SU-DHL-6 (cell line): Measurements from ENCODE around the gene FAM240A.

Source experiments
- H2AFZ ChIP-seq: fragments of 200-600 bp; sonication (generic); 2 replicates; pipeline ENCODE4 v1.6.1; 2014; ENCODE audit warnings: low read depth, mild to moderate bottlenecking, moderate library complexity, mixed read lengths, antibody characterized with exemption, low read length; ENCODE audit not compliant: severe bottlenecking
- H3F3A ChIP-seq: fragments of 200-600 bp; shearing (Covaris generic); 2 replicates; pipeline ENCODE4 v1.6.0; 2016; ENCODE audit warnings: antibody characterized with exemption, mild to moderate bottlenecking; ENCODE audit not compliant: insufficient read depth
- H3K27ac ChIP-seq: fragments of 200-600 bp; sonication (generic); 2 replicates; pipeline ENCODE4 v1.5.1; 2016; ENCODE audit warnings: low read depth, mild to moderate bottlenecking, low read length, moderate library complexity, mixed read lengths
- H3K27me3 ChIP-seq: fragments of 200-600 bp; sonication (generic), shearing (Covaris generic); 2 replicates; pipeline ENCODE4 v1.6.0; 2014; ENCODE audit warnings: mild to moderate bottlenecking, low read length
- H3K36me3 ChIP-seq: fragments of 200-600 bp; sonication (generic); 2 replicates; pipeline ENCODE4 v1.6.1; 2014; ENCODE audit warnings: mild to moderate bottlenecking, low read length, mixed read lengths
- H3K4me2 ChIP-seq: fragments of 300-600, 200-600 bp; shearing (Covaris generic), sonication (generic); 2 replicates; pipeline ENCODE4 v1.6.0; 2014; ENCODE audit warnings: low read length, low read depth, mild to moderate bottlenecking; ENCODE audit not compliant: poor library complexity, severe bottlenecking
- H3K4me3 ChIP-seq: fragments of 200-600 bp; sonication (generic); 2 replicates; pipeline ENCODE4 v1.5.1; 2014; ENCODE audit warnings: antibody characterized with exemption, low read length, mild to moderate bottlenecking, mixed read lengths; ENCODE audit not compliant: insufficient read depth, poor library complexity, severe bottlenecking
- H3K79me2 ChIP-seq: fragments of 200-600 bp; sonication (generic); 2 replicates; pipeline ENCODE4 v1.6.1; 2014; ENCODE audit warnings: mild to moderate bottlenecking, low read length, moderate library complexity; ENCODE audit not compliant: insufficient read depth
- H3K9ac ChIP-seq: fragments of 200-600 bp; sonication (generic); 2 replicates; pipeline ENCODE4 v1.7.0; 2014; ENCODE audit warnings: mild to moderate bottlenecking, low read length
- H3K9me2 ChIP-seq: fragments of 200-600 bp; sonication (generic); replicated peaks from 2 replicates; pipeline ENCODE4 v1.6.1; 2014; ENCODE audit warnings: low read length; ENCODE audit not compliant: insufficient read depth
- H3K9me3 ChIP-seq: fragments of 200-600 bp; sonication (generic); 2 replicates; pipeline ENCODE4 v1.6.1; 2014; ENCODE audit warnings: low read length, mixed read lengths; ENCODE audit not compliant: insufficient read depth
- H4K20me1 ChIP-seq: fragments of 200-600 bp; sonication (generic); 2 replicates; pipeline ENCODE4 v1.6.1; 2014; ENCODE audit warnings: low read depth, mild to moderate bottlenecking, antibody characterized with exemption, low read length, moderate library complexity, mixed read lengths
- EZH2phosphoT487 ChIP-seq: fragments of 200-600 bp; sonication (generic), shearing (Covaris generic); conservative IDR thresholded peaks from 2 replicates; pipeline ENCODE4 v1.6.1; 2018; ENCODE audit warnings: mild to moderate bottlenecking, antibody characterized with exemption, low read length, moderate library complexity, mixed read lengths
- TF ChIP-seq, protein P1 (sequence below): fragments of 200-600 bp; sonication (generic); IDR thresholded peaks from one replicate; pipeline ENCODE4 v1.5.1; 2017; ENCODE audit warnings: antibody characterized with exemption, mild to moderate bottlenecking, low read length, moderate library complexity; ENCODE audit not compliant: insufficient read depth, poor library complexity, severe bottlenecking

Gene FAM240A

DNA sequence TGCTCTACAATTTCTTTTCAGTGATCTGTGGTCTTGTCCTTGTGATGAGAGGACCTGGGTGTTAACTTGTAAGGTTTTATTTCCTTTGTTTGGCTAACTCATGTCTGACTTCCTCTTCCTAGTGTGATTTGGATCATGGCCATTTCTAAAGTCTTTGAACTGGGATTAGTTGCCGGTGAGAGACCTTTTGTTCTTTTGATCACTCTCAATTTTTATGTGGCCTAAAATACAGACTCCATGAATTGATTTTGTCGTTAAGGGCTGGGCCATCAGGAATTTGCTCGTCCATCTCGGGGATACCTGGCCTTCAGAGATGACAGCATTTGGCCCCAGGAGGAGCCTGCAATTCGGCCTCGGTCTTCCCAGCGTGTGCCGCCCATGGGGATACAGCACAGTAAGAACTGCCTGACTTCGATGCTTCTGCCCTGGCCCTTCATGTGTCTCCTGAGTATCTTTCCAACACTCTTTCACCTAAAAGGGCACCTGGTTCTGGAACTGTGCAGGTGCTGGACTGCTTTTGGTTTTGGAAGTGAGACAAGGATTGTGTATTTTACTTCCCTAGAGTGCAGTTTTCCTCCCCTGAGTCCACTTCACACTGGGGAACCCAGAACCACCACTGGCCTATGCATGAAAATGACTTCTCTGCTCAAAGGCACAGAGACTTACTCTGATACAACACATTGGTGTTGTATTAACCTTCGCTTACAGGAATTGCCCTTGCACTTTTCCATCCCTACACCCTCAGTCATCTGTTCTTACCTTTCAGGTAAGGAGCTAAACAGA, 33.2 kb upstream of the FAM240A start:
- TF ChIP-seq, protein P1, sequence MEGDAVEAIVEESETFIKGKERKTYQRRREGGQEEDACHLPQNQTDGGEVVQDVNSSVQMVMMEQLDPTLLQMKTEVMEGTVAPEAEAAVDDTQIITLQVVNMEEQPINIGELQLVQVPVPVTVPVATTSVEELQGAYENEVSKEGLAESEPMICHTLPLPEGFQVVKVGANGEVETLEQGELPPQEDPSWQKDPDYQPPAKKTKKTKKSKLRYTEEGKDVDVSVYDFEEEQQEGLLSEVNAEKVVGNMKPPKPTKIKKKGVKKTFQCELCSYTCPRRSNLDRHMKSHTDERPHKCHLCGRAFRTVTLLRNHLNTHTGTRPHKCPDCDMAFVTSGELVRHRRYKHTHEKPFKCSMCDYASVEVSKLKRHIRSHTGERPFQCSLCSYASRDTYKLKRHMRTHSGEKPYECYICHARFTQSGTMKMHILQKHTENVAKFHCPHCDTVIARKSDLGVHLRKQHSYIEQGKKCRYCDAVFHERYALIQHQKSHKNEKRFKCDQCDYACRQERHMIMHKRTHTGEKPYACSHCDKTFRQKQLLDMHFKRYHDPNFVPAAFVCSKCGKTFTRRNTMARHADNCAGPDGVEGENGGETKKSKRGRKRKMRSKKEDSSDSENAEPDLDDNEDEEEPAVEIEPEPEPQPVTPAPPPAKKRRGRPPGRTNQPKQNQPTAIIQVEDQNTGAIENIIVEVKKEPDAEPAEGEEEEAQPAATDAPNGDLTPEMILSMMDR = no peak
- TF ChIP-seq EZH2phosphoT487 = no peak
- Histone ChIP-seq H3K27ac (no peak overlapping the region), H3K9me2 (no peaks in the 10 kb centered on the region), H3K27me3 (no peaks in the 10 kb centered on the region), H3K9ac (no peak overlapping the region), H3K36me3 (no peaks in the 10 kb centered on the region), H3K79me2 (no peaks in the 10 kb centered on the region), H3K4me3 (no peak overlapping the region), H3K9me3 (no peaks in the 10 kb centered on the region), H3F3A (no peaks in the 10 kb centered on the region), H2AFZ (no peak overlapping the region), H4K20me1 (no peaks in the 10 kb centered on the region), H3K4me2 (no peak overlapping the region)

DNA sequence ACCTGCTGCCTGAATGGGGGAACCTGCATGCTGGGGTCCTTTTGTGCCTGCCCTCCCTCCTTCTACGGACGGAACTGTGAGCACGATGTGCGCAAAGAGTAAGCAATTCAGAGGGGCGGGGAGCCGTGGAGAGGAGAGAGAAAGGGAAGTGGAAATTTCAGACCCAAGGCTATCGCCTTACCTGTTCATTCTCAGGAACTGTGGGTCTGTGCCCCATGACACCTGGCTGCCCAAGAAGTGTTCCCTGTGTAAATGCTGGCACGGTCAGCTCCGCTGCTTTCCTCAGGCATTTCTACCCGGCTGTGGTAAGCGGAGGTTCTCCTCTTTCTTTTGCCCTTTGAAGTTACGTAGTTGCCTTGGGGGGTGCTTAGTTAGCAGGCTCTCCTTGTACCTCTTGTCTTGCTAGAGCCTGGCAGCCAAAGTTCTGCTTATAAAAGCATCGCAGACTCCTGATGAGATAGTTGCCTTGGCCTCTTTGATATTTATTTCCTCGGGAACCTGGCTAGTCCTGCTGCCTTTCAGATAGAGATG, 32.5 kb upstream of the FAM240A start:
- Histone ChIP-seq H3K4me3 (no peak overlapping the region), H3K27me3 (no peaks in the 10 kb centered on the region), H2AFZ (no peak overlapping the region), H3K9me2 (no peaks in the 10 kb centered on the region), H3K4me2 (no peak overlapping the region), H3K27ac (no peak overlapping the region), H3K36me3 (no peaks in the 10 kb centered on the region), H4K20me1 (no peaks in the 10 kb centered on the region), H3K9ac (no peak overlapping the region), H3K79me2 (no peaks in the 10 kb centered on the region), H3F3A (no peaks in the 10 kb centered on the region), H3K9me3 (no peaks in the 10 kb centered on the region)
- TF ChIP-seq, protein P1 = no peak
- TF ChIP-seq EZH2phosphoT487 = no peak

DNA sequence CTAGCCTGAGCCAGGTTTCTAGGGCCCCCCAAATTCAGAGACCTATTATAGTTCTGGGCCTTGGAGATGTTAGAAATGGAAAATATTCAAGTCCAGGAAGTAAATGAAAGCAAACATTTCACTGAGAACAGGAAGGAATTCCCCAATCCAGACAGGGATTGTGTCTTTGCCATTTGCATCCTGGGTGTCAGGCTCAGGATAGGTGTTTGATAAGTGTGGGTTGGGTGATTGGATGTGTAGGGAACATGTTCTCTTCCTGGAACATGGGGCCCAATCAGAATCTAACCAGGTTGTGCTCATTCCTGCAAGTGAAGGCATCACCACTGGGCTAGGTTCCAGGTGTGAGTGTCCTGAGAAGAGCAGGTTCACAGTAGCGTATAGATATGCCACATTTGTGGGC, 31.6 kb upstream of the FAM240A start:
- Histone ChIP-seq H2AFZ (no peak overlapping the region), H3K27me3 (no peaks in the 10 kb centered on the region), H3K36me3 (no peaks in the 10 kb centered on the region)

More for the DNA sequence above, 31.6 kb upstream of the FAM240A start:
- no peaks in the 10 kb centered on the region for H3K79me2 ChIP-seq
- H3K9me2 ChIP-seq = no peaks in the 10 kb centered on the region
- no peaks in the 10 kb centered on the region for H3K9me3 ChIP-seq
- H3K27ac ChIP-seq = no peak overlapping the region
- no peaks in the 10 kb centered on the region for H3F3A ChIP-seq
- H3K9ac ChIP-seq = no peak overlapping the region
- no peak for TF ChIP-seq EZH2phosphoT487
- TF ChIP-seq, protein P1 = no peak
- H4K20me1 ChIP-seq = no peaks in the 10 kb centered on the region
- H3K4me2 ChIP-seq = no peak overlapping the region
- H3K4me3 ChIP-seq = no peak overlapping the region
